Left ventricle myocardium inferior (tissue), 1 donor: ENCODE data around the gene GRB10. TPM values are rescaled to one million over a fixed set of nuclear protein-coding genes. Genes with fewer than 3 reads are reported as not detected.

Experiments
- DNase-seq: peaks from one replicate; pipeline ENCODE4 v3.0.0-alpha.2; 2020
- H3K27ac ChIP-seq: fragments of 200-600 bp; replicated peaks from 2 replicates; pipeline ENCODE4 v1.8.0; 2021
- H3K27me3 ChIP-seq: fragments of 200-600 bp; 2 replicates; pipeline ENCODE4 v1.8.0; 2021; ENCODE audit warnings: low read depth
- H3K36me3 ChIP-seq: fragments of 200-600 bp; 2 replicates; pipeline ENCODE4 v1.8.0; 2021
- H3K4me1 ChIP-seq: fragments of 200-600 bp; 2 replicates; pipeline ENCODE4 v1.8.0; 2021
- H3K4me3 ChIP-seq: fragments of 200-600 bp; 2 replicates; pipeline ENCODE4 v1.8.0; 2021; ENCODE audit warnings: mild to moderate bottlenecking, moderate library complexity
- H3K9me3 ChIP-seq: fragments of 200-600 bp; replicated peaks from 2 replicates; pipeline ENCODE4 v1.8.0; 2021
- CTCF ChIP-seq: fragments of 200-600 bp; IDR thresholded peaks from 2 replicates; pipeline ENCODE4 v1.8.0; 2021; ENCODE audit warnings: antibody characterized with exemption, mild to moderate bottlenecking, borderline replicate concordance
- intact Hi-C: fragments of 100-400 bp; cut with micrococcal nuclease; formaldehyde crosslinking; loops from one replicate; pipeline ENCODE4 v1.11.0; 2022
- total RNA-seq: library from RNA; stranded (reverse); fragmentation: NEBNext Ultra II Directional; extraction: Animal tissue kit (Norgen Biotek cat#: 25700); gene quantifications from one replicate; pipeline ENCODE4 v1.2.1, GENCODE V29; 2021
- donor health status: DM: no; HTN: yes; CAD: no; lungs with severe emphysema.

GRB10 gene
- total RNA-seq, 1 donor from 2014 or later, result 40.6 TPM

- no peak for DNase-seq
These were observed 151.6 kb downstream of the GRB10 start for GRCh38 chr7:50631100-50631499.

GRCh38 chr7:50629238-50629901 lies 153.3 kb downstream of the GRB10 start:
- Histone ChIP-seq H3K27ac (peak overlapping the region; percentile 62), H3K4me1 (peaks cover 82% of the 10 kb centered on the region), H3K4me3 (peak overlapping the region; percentile 26), H3K36me3 (peaks cover 9% of the 10 kb centered on the region), H3K9me3 (peaks cover 8% of the 10 kb centered on the region), H3K27me3 (no peaks in the 10 kb centered on the region)
- intact Hi-C loops, result no loop called here
- DNase-seq, result no peak
- no peak for TF ChIP-seq CTCF

More at GRCh38 chr7:50631100-50631499, 151.6 kb downstream of the GRB10 start:
- intact Hi-C loops, result no loop called here
- TF ChIP-seq CTCF, result no peak
- H3K4me3 ChIP-seq, result no peak overlapping the region
- peak overlapping the region; percentile 62 for H3K27ac ChIP-seq
- no peaks in the 10 kb centered on the region for H3K27me3 ChIP-seq
- peaks cover 6% of the 10 kb centered on the region for H3K36me3 ChIP-seq
- H3K9me3 ChIP-seq, result peaks cover 11% of the 10 kb centered on the region
- H3K4me1 ChIP-seq, result peaks cover 73% of the 10 kb centered on the region

DNA sequence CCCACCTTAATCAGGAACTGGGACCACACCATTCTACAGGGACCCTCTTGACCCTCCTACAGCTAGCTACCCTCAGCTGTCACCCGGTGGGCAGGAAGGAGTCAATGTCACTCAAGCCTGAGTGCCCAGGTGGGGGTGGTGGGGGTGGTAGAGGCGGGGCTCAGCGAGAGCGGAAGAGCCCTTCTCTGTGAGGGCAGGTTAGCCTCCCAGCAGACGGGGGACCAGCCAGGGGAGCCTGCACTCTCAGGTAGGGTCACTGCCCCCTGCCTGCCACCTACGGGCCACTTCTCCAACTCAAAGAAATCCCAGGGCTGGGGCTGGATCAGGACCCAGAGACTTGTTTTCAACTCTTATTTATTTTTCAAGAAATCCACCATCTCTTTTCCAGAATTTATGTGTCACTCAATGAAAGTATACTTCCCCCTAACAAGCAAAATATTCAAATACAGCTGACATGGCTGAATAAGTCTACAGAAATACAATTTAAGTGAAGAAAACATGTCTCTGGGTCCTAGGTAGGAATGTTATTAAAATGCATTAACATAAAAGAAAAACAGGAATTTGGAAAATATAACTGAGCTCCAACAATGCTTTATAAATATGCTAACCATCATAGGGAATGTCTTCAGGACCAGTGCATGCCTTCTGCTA lies 154.1 kb downstream of the GRB10 start:
- H3K9me3 ChIP-seq, result no peaks in the 10 kb centered on the region
- H3K4me3 ChIP-seq, result peak overlapping the region; percentile 26
- peak overlapping the region; percentile 62 for H3K27ac ChIP-seq
- peaks cover 11% of the 10 kb centered on the region for H3K36me3 ChIP-seq
- DNase-seq, result no peak
- H3K27me3 ChIP-seq, result no peaks in the 10 kb centered on the region
- TF ChIP-seq CTCF, result no peak
- H3K4me1 ChIP-seq, result peaks cover 84% of the 10 kb centered on the region
- intact Hi-C loops, result no loop called here

GRCh38 chr7:50627824-50628361 lies 154.8 kb downstream of the GRB10 start:
- Histone ChIP-seq H3K27ac (peak overlapping the region; percentile 62), H3K4me1 (peaks cover 86% of the 10 kb centered on the region)
- intact Hi-C loops, result no loop called here

GRCh38 chr7:50626286-50626685 lies 156.4 kb downstream of the GRB10 start:
- TF ChIP-seq CTCF, result no peak
- DNase-seq, result no peak
- Histone ChIP-seq H3K27ac (no peak overlapping the region), H3K9me3 (no peaks in the 10 kb centered on the region), H3K27me3 (no peaks in the 10 kb centered on the region), H3K36me3 (peaks cover 11% of the 10 kb centered on the region), H3K4me3 (no peak overlapping the region), H3K4me1 (peaks cover 86% of the 10 kb centered on the region)
- intact Hi-C loops, result no loop called here

More at GRCh38 chr7:50627824-50628361, 154.8 kb downstream of the GRB10 start:
- H3K36me3 ChIP-seq, result peaks cover 11% of the 10 kb centered on the region
- no peak for TF ChIP-seq CTCF
- DNase-seq, result no peak
- no peaks in the 10 kb centered on the region for H3K9me3 ChIP-seq
- peak overlapping the region; percentile 26 for H3K4me3 ChIP-seq
- no peaks in the 10 kb centered on the region for H3K27me3 ChIP-seq
